Pancreas (tissue), 10 donors: ENCODE results near the gene SLITRK1. TPM values are rescaled to one million over a fixed set of nuclear protein-coding genes. Genes with fewer than 3 reads are reported as not detected.

ENCODE experiments used
- ATAC-seq, 4 donors: fragments of 200-7000 bp; cut with Tn5 transposase; one replicate each; pipeline versions ENCODE4 v1.8.0 to v1.9.1; 2020; ENCODE audit warnings: mild to moderate bottlenecking in 4 of 4, moderate library complexity in 4 of 4
- DNase-seq, 6 donors: peaks; one replicate each; pipeline ENCODE4 v3.0.0-alpha.2; 2020
- FAIRE-seq: peaks from 2 replicates; lab custom pipeline; 2012; peaks lifted over from hg19 to GRCh38; lab: Jason Lieb, UNC
- H3K27ac ChIP-seq, 4 donors: fragments of 200-600 bp; sonication (generic); 1 replicate in 3 of 4; 2 replicates in 1 of 4; pipeline versions ENCODE4 v1.5.0 to v1.8.0; 2020
- H3K27me3 ChIP-seq, 4 donors: fragments of 200-600 bp; one replicate each; pipeline ENCODE4 v1.8.0; 2021
- H3K36me3 ChIP-seq, 3 donors: fragments of 200-600 bp; sonication (generic) in 1 of 3; one replicate each; pipeline versions ENCODE4 v1.5.0 to v1.8.0; 2020 to 2021
- H3K4me1 ChIP-seq, 3 donors: fragments of 200-600 bp; one replicate each; pipeline ENCODE4 v1.8.0; 2021
- H3K4me3 ChIP-seq, 4 donors: fragments of 200-600 bp; sonication (generic) in 2 of 4; one replicate each; pipeline versions ENCODE4 v1.5.0 to v1.8.0; 2020 to 2021
- H3K9me3 ChIP-seq, 4 donors: fragments of 200-600 bp; one replicate each; pipeline ENCODE4 v1.8.0; 2021
- WGBS, 2 donors: extraction: QIAGEN DNeasy Blood & Tissue Kit; methylation state at CpG; one replicate each; pipeline ENCODE4 v1.1.7; 2013; 5-methylcytosine and 5-hydroxymethylcytosine counted together
- intact Hi-C, 3 donors: fragments of 100-400 bp; cut with DNase I; formaldehyde crosslinking; loops; one replicate each; pipeline versions ENCODE4 v1.11.1 to v1.14.2; 2022
- polyA plus RNA-seq, 2 donors: library from polyadenylated mRNA; stranded (reverse); fragments of 200-250 nt; gene quantifications; one replicate each; pipeline ENCODE4 v1.2.3, GENCODE V29; 2013
- total RNA-seq, 6 donors: library from RNA; stranded (reverse); fragmentation: NEBNext Ultra II Directional in 4 of 6; extraction: Animal tissue kit (Norgen Biotek cat#: 25700) in 4 of 6; gene quantifications; one replicate each; pipeline versions ENCODE4 v1.2.1 to v1.2.4, GENCODE V29; 2021 to 2023
- TF ChIP-seq, protein P1 (sequence below), 4 donors: fragments of 200-600 bp; sonication (generic) in 3 of 4; IDR thresholded peaks; one replicate each; pipeline versions ENCODE4 v1.5.0 to v1.8.0; 2021; ENCODE audit warnings: antibody characterized with exemption in 4 of 4
- donor health status: healthy with polysubstance abuse.
- donor health status: DM: no; HTN: no; CAD: no; lungs with moderate emphysema.
- donor health status: DM: no; HTN: no; CAD: no.
- donor health status: control.
- donor health status: control.
- donor health status: Bipolar disorder and iron deficiency.
- donor health status: DM: yes; HTN: yes; CAD: no.
- donor health status: DM: no; HTN: no; CAD: no.
- donor health status: DM: no; HTN: no; CAD: no.
- donor health status: DM: yes; HTN: yes; CAD: no.

SLITRK1 gene
- total and polyA plus RNA-seq, 8 donors = 0.18 to 1.0 (median 0.27) TPM

DNA sequence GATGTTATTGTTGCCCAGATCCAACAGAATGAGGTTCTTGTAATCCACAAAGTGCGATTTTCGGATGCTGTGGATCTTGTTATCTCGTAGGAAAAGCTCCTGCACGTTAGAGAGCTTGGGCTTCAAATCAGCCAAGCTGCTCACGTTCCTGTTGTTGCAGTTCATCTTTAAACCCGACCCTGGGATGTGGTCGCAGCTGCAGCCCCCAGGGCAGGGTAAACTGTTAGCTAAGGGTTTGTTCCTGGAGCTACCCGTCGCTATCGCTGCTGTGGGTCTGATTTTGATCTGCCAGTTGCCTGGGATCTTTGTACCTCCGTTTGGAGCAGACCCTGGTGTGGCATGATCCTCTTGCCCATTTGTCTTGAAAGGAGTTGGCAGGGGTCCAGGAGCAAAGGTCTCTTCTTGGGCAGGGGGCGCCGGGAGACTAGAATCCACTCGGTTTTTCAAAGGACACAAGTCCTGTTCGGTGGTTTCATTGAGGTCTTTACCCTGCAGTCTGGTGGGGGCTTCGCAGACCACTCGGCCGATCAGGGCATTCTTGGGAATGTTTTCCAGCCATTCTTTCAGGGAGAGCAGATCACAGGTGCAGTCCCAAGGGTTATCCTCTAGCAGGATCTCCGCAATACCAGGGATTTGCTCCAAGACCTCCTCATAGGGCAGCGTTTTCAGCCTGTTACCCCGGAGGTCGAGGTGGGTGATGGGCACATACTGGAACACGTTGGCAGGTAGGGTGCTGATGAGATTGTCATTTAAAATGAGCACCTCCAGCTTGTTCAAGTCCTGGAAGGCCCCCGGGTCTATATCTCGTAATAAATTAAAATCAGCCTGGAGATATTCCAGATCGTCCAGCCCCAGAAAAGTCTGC lies 1.8 kb downstream of the SLITRK1 start:
- Histone ChIP-seq H3K27me3 (no peaks in the 10 kb centered on the region), H3K27ac (no peak overlapping the region), H3K9me3 (no peaks in the 10 kb centered on the region), H3K4me1 (peaks cover 0 to 3% (median 0%) of the 10 kb centered on the region in 3 donors), H3K4me3 (peak overlapping the region in 3 of 4 donors; percentile 6 to 42 (median 37)), H3K36me3 (no peaks in the 10 kb centered on the region)
- intact Hi-C loops = no loop called here
- 13 to 22% methylated on average over 26 of the region's 26 CpGs for WGBS, 2 donors
- ATAC-seq (no peak), FAIRE-seq (no peak), DNase-seq (peak in 1 of 6 donors; percentile 22)
- TF ChIP-seq, protein P1, sequence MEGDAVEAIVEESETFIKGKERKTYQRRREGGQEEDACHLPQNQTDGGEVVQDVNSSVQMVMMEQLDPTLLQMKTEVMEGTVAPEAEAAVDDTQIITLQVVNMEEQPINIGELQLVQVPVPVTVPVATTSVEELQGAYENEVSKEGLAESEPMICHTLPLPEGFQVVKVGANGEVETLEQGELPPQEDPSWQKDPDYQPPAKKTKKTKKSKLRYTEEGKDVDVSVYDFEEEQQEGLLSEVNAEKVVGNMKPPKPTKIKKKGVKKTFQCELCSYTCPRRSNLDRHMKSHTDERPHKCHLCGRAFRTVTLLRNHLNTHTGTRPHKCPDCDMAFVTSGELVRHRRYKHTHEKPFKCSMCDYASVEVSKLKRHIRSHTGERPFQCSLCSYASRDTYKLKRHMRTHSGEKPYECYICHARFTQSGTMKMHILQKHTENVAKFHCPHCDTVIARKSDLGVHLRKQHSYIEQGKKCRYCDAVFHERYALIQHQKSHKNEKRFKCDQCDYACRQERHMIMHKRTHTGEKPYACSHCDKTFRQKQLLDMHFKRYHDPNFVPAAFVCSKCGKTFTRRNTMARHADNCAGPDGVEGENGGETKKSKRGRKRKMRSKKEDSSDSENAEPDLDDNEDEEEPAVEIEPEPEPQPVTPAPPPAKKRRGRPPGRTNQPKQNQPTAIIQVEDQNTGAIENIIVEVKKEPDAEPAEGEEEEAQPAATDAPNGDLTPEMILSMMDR (IDR thresholded peaks at IDR 0.05) = no peak

DNA sequence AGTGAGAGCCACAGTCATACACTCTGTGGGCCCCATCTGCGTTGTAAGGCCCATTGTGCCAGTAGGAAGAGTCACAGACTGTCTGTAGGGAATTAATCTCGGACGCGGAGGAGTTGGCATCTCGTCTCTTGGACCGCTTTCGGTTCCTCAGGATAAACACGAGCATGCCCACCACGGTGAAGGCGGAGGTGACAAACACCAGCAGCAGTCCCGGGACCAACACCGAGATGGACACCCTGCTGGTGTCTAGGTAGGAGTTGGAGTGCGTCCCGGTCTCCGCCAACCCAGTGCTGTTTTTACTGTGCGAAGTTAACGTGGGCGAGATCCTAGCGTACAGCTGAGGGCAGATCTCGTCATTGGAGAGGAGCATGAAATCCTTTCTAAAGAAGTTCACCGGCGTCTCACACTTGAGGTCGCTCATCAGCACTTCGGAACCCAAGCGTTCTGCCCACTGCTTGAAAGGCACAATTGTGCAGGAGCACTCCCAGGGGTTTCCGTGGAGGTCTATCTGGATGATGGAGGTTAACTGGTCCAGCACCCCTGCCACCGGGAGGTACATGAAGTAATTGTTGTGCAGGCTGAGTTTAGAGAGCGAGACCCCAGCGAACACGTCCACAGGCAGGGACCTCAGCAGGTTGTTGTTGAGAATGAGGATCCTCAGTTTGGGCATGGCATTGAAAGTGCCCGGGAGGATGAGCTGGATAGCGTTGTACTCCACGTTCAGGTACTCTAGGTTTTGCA lies 2.7 kb downstream of the SLITRK1 start:
- peak overlapping the region in 1 of 4 donors; percentile 16 for H3K27ac ChIP-seq
- peaks cover 0 to 5% (median 0%) of the 10 kb centered on the region in 3 donors for H3K4me1 ChIP-seq
- ATAC-seq (peak in 1 of 4 donors; percentile 4), DNase-seq (peak in 2 of 6 donors; percentile 25 to 33), FAIRE-seq (no peak)
- intact Hi-C loops = no loop called here
- no peaks in the 10 kb centered on the region for H3K27me3 ChIP-seq
- 26 to 41% methylated on average over 33 of the region's 33 CpGs for WGBS, 2 donors
- TF ChIP-seq, protein P1 (IDR thresholded peaks at IDR 0.05) = no peak
- H3K36me3 ChIP-seq = no peaks in the 10 kb centered on the region
- H3K4me3 ChIP-seq = peak overlapping the region in 2 of 4 donors; percentile 37 to 42
- no peaks in the 10 kb centered on the region for H3K9me3 ChIP-seq

DNA sequence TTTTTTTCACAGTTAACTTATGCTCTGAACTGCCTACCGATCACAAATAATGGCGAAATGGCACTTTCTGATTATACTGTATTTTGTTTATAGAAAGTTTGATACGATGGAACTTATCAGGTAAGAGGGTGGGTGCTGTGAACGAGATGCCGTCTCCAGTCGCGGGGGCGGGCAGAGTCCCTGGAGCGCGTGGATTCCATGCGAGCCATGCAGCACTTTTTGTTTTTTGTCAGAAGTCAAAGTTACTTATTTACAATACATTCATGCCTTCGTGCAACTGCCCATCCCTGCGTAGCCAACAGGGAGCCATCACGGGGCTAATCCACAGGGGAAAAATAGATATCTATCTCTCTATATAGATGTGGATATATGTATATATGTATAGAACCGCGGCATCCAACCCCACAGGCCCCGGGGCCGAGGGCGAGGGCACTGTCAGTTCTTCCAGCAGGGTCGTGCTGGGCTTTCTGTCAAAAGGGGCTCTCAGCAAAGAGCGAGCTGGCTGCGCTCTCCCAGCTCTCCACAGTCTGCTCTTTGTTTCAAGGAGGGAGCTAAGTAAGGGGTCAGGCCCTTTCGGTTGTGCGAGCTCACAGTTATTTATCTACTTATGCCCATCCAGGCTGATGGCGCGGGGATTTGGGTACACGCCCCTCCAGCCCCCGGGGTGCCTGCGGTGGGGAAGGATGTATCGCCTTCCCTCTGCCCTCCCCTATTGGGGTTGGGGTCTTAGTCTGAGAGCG lies 3.4 kb downstream of the SLITRK1 start:
- intact Hi-C loops = no loop called here
- Histone ChIP-seq H3K9me3 (no peaks in the 10 kb centered on the region), H3K36me3 (no peaks in the 10 kb centered on the region), H3K4me1 (peaks cover 0 to 5% (median 0%) of the 10 kb centered on the region in 3 donors), H3K27ac (peak overlapping the region in 1 of 4 donors; percentile 16), H3K27me3 (no peaks in the 10 kb centered on the region), H3K4me3 (peak overlapping the region in 2 of 4 donors; percentile 37 to 42)
- ATAC-seq = no peak
- 31 to 48% methylated on average over 31 of the region's 31 CpGs for WGBS, 2 donors
- no peak for FAIRE-seq
- DNase-seq = peak in 1 of 6 donors; percentile 36
- TF ChIP-seq, protein P1 (IDR thresholded peaks at IDR 0.05) = no peak

DNA sequence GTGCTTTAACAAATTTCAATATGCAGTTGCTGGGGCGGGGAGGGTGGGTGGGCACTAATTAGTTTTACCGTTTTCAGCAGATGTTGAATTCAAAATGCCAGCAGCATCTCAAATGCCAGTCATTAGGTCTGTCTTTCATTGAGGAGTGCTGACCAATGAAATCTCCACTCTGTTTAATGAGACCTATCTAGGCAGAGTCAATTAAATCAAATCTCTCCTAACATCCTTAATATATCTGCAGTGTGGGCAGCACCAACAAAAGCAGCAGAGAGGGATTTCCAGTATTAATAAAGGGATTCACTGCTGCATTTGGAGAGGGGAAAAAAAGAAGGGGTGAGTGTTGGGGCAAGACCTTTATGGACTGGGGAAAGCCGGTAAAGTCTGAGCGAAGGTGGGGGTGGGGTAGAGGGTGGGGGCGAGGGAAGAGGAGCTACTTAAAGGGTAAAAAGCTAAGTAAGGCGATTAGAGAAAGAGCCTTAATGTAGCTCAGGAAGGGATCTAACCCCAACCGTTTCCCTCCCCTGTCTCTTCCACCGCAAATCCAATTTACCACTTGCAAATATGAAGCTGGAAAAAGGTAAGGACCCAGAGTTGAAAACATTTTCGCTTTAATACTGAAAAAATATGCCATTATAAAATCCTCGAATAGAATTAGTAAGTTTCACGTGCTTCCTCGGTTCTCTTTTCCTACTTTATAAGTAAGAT lies 4.5 kb downstream of the SLITRK1 start:
- H3K27me3 ChIP-seq = no peaks in the 10 kb centered on the region
- H3K36me3 ChIP-seq = no peaks in the 10 kb centered on the region
- WGBS, 2 donors = 54 to 67% methylated on average over 12 of the region's 12 CpGs
- H3K27ac ChIP-seq = no peak overlapping the region
- no peak for ATAC-seq
- intact Hi-C loops = no loop called here
- no peak for FAIRE-seq
- no peak for DNase-seq
- TF ChIP-seq, protein P1 (IDR thresholded peaks at IDR 0.05) = no peak
- no peaks in the 10 kb centered on the region for H3K9me3 ChIP-seq
- no peak overlapping the region for H3K4me3 ChIP-seq
- peaks cover 0 to 5% (median 0%) of the 10 kb centered on the region in 3 donors for H3K4me1 ChIP-seq
